CD14-positive monocyte (primary cell): Measurements from ENCODE around the gene SLC26A11. TPM values are rescaled to one million over a fixed set of nuclear protein-coding genes. Genes with fewer than 3 reads are reported as not detected.

Source experiments
- DNase-seq, 3 donors: peaks; one replicate each; pipeline ENCODE4 v3.0.0-alpha.2; 2011 to 2022
- H2AFZ ChIP-seq: 2 replicates; pipeline ENCODE4 v1.6.0; 2012; ENCODE audit warnings: mild to moderate bottlenecking, low read depth, low read length, inconsistent platforms; ENCODE audit not compliant: insufficient read depth, poor library complexity, severe bottlenecking
- H3K27ac ChIP-seq, 2 donors: 1 replicate in 1 of 2; 2 replicates in 1 of 2; pipeline ENCODE4 v1.5.1; 2012 to 2013; ENCODE audit warnings: low read length in 2 of 2, control low read depth in 1 of 2, inconsistent platforms in 1 of 2, low read depth in 1 of 2, mild to moderate bottlenecking in 1 of 2
- H3K27me3 ChIP-seq, 2 donors: one replicate each; pipeline versions ENCODE4 v1.6.0 to v1.6.1; 2011 to 2013; ENCODE audit warnings: low read length in 2 of 2; ENCODE audit not compliant: control insufficient read depth in 2 of 2, insufficient read depth in 2 of 2
- H3K36me3 ChIP-seq, 2 donors: replicated peaks in 1 of 2; 1 replicate in 1 of 2; 2 replicates in 1 of 2; pipeline versions ENCODE4 v1.5.1 to v1.6.1; 2012 to 2013; ENCODE audit warnings: low read length in 2 of 2, control low read depth in 1 of 2, inconsistent platforms in 1 of 2, mild to moderate bottlenecking in 1 of 2; ENCODE audit not compliant: insufficient read depth in 2 of 2, control insufficient read depth in 1 of 2
- H3K4me1 ChIP-seq, 2 donors: 1 replicate in 1 of 2; 2 replicates in 1 of 2; pipeline versions ENCODE4 v1.5.1 to v1.6.1; 2012 to 2013; ENCODE audit warnings: low read length in 2 of 2, control low read depth in 1 of 2, inconsistent platforms in 1 of 2, mild to moderate bottlenecking in 1 of 2, moderate library complexity in 1 of 2; ENCODE audit not compliant: insufficient read depth in 2 of 2, control insufficient read depth in 1 of 2
- H3K4me2 ChIP-seq: replicated peaks from 2 replicates; pipeline ENCODE3; 2012; ENCODE audit warnings: low read length, moderate library complexity, mild to moderate bottlenecking; ENCODE audit not compliant: poor library complexity, severe bottlenecking; ENCODE audit errors: extremely low read depth
- H3K4me3 ChIP-seq, 3 experiments: fragments of 200-600 bp in 1 of 3; sonication (generic) in 1 of 3; replicated peaks in 1 of 3; 1 replicate in 2 of 3; 2 replicates in 1 of 3; pipeline ENCODE4 v1.5.1; 2011 to 2013; ENCODE audit warnings: low read length in 3 of 3, mild to moderate bottlenecking in 3 of 3, control low read depth in 2 of 3, low read depth in 2 of 3, inconsistent platforms in 1 of 3, moderate library complexity in 1 of 3
- H3K79me2 ChIP-seq: 2 replicates; pipeline ENCODE4 v1.6.0; 2012; ENCODE audit warnings: mild to moderate bottlenecking, control low read depth, inconsistent platforms, low read length, moderate library complexity; ENCODE audit not compliant: insufficient read depth
- H3K9ac ChIP-seq: 2 replicates; pipeline ENCODE4 v1.6.0; 2017; ENCODE audit warnings: low read length, mild to moderate bottlenecking; ENCODE audit not compliant: insufficient read depth, poor library complexity, severe bottlenecking
- H3K9me3 ChIP-seq, 2 donors: replicated peaks in 1 of 2; 1 replicate in 1 of 2; 2 replicates in 1 of 2; pipeline versions ENCODE4 v1.5.1 to v1.6.1; 2012 to 2013; ENCODE audit warnings: low read length in 2 of 2, control low read depth in 1 of 2; ENCODE audit not compliant: control insufficient read depth in 1 of 2, insufficient read depth in 1 of 2
- H4K20me1 ChIP-seq: 2 replicates; pipeline ENCODE4 v1.6.0; 2012; ENCODE audit warnings: mild to moderate bottlenecking, low read length, control low read depth, moderate library complexity; ENCODE audit not compliant: insufficient read depth
- H3K27ac Mint-ChIP-seq, 7 donors: one replicate each; pipeline ENCODE4 v1.8.0; 2020; ENCODE audit warnings: mild to moderate bottlenecking in 7 of 7, mixed read lengths in 7 of 7, moderate library complexity in 6 of 7, inconsistent platforms in 2 of 7
- H3K27me3 Mint-ChIP-seq, 3 donors: one replicate each; pipeline ENCODE4 v1.8.0; 2021 to 2022; ENCODE audit warnings: low read depth in 3 of 3, mild to moderate bottlenecking in 3 of 3, mixed read lengths in 3 of 3, moderate library complexity in 3 of 3, inconsistent platforms in 1 of 3
- H3K36me3 Mint-ChIP-seq, 2 donors: one replicate each; pipeline ENCODE4 v1.8.0; 2020; ENCODE audit warnings: mixed read lengths in 2 of 2, inconsistent platforms in 1 of 2, mild to moderate bottlenecking in 1 of 2
- H3K4me1 Mint-ChIP-seq: one replicate; pipeline ENCODE4 v1.8.0; 2020; ENCODE audit warnings: mild to moderate bottlenecking, mixed read lengths
- H3K4me3 Mint-ChIP-seq, 2 donors: one replicate each; pipeline ENCODE4 v1.8.0; 2020; ENCODE audit warnings: mild to moderate bottlenecking in 2 of 2, mixed read lengths in 2 of 2, moderate library complexity in 1 of 2
- H3K9me3 Mint-ChIP-seq, 7 donors: one replicate each; pipeline ENCODE4 v1.8.0; 2020 to 2022; ENCODE audit warnings: mixed read lengths in 7 of 7, mild to moderate bottlenecking in 6 of 7, moderate library complexity in 6 of 7, inconsistent platforms in 2 of 7
- WGBS: methylation state at CpG from one replicate; pipeline ENCODE4 v1.1.5; 2013; ENCODE audit warnings: missing lambda C conversion rate; ENCODE audit not compliant: insufficient coverage; 5-methylcytosine and 5-hydroxymethylcytosine counted together
- intact Hi-C, 2 donors: fragments of 100-400 bp; cut with micrococcal nuclease; formaldehyde crosslinking; loops; one replicate each; pipeline versions ENCODE4 v1.15.0 to v1.15.1; 2023
- polyA plus RNA-seq, 3 donors: library from polyadenylated mRNA; depleted of rRNA in 1 of 3; unstranded in 2 of 3; stranded (reverse) in 1 of 3; fragments of 300-500 nt in 2 of 3; fragments of >200 nt in 1 of 3; fragmentation: Illumina TruSeq in 2 of 3; gene quantifications; 1 replicate in 2 of 3; 2 replicates in 1 of 3; pipeline ENCODE4 v1.2.3, GENCODE V29; 2012 to 2021
- TF ChIP-seq, protein P1 (sequence below): fragments of 200-600 bp; IDR thresholded peaks from one replicate; pipeline ENCODE4 v1.8.0; 2022; ENCODE audit warnings: antibody characterized with exemption, mild to moderate bottlenecking

Gene SLC26A11
- polyA plus RNA-seq, 3 donors = 1.8 to 29.7 (median 2.6) TPM

DNA sequence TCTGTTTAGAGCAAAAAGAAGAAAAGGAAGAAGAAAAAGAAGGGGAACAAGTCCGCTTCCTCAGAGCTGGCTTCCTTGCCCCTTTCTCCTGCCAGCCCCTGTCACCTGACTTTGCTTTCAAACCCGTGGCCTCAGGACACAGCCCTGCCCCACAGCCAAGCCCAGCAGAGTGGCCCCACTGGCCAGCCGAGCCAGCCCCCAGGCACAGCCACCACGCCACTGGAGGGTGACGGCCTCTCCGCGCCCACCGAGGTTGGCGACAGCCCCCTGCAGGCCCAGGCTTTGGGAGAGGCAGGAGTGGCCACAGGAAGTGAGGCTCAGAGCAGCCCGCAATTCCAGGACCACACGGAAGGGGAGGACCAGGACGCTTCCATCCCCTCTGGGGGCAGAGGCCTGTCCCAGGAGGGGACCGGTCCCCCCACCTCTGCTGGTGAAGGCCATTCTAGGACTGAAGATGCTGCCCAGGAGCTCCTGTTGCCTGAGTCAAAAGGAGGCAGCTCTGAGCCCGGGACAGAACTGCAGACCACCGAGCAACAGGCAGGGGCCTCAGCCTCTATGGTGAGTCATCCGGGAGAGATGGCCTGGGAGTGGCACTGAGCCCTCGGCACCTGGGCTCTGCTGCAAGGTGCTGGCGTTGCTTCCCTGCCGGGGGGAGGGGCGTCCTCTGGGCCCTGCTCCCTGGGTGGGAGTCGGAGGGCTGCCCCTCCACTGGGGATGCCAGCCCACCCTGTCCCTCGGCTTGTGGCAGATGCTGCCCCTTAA, 67.8 kb downstream of the SLC26A11 start:
- Histone ChIP-seq H3K4me3 (no peak overlapping the region), H3K79me2 (peaks cover 13% of the 10 kb centered on the region), H3K36me3 (peaks cover 69 to 92% of the 10 kb centered on the region in 2 donors), H3K4me2 (no peak overlapping the region), H3K9ac (peak overlapping the region; percentile 4), H4K20me1 (peaks cover 99% of the 10 kb centered on the region), H3K9me3 (no peaks in the 10 kb centered on the region), H2AFZ (no peak overlapping the region), H3K4me1 (peaks cover 13 to 27% of the 10 kb centered on the region in 2 donors), H3K27ac (peak overlapping the region in 1 of 2 donors; percentile 6), H3K27me3 (no peaks in the 10 kb centered on the region)
- Mint-ChIP-seq H3K27ac (peak overlapping the region in 5 of 7 donors; percentile 5 to 73 (median 64)), H3K4me1 (peaks cover 29% of the 10 kb centered on the region), H3K27me3 (peaks cover 0 to 2% (median 0%) of the 10 kb centered on the region in 3 donors), H3K9me3 (peaks cover 0 to 2% (median 0%) of the 10 kb centered on the region in 7 donors), H3K36me3 (peaks cover 57 to 91% of the 10 kb centered on the region in 2 donors), H3K4me3 (no peak overlapping the region)
- WGBS = 60% methylated on average over 17 of the region's 22 CpGs
- no peak for DNase-seq
- intact Hi-C loops = no loop called here
- TF ChIP-seq, protein P1, sequence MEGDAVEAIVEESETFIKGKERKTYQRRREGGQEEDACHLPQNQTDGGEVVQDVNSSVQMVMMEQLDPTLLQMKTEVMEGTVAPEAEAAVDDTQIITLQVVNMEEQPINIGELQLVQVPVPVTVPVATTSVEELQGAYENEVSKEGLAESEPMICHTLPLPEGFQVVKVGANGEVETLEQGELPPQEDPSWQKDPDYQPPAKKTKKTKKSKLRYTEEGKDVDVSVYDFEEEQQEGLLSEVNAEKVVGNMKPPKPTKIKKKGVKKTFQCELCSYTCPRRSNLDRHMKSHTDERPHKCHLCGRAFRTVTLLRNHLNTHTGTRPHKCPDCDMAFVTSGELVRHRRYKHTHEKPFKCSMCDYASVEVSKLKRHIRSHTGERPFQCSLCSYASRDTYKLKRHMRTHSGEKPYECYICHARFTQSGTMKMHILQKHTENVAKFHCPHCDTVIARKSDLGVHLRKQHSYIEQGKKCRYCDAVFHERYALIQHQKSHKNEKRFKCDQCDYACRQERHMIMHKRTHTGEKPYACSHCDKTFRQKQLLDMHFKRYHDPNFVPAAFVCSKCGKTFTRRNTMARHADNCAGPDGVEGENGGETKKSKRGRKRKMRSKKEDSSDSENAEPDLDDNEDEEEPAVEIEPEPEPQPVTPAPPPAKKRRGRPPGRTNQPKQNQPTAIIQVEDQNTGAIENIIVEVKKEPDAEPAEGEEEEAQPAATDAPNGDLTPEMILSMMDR = no peak

DNA sequence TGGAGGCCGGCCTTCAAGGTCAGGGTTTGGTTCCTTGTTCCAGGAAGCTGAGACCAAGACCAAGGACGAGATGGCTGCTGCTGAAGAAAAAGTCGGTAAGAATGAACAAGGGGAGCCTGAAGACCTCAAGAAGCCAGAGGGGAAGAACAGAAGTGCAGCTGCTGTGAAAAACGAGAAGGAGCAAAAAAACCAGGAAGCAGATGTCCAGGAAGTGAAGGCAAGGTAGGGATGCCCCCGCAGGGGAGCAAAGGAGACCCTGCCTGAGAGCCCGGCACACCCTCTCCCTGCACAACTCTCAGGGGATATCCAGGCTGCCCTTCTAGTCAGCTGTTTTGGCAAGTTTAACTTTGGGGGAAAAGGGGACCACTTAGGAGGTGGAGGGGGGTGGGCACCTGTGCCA, 69.4 kb downstream of the SLC26A11 start:
- H3K27ac Mint-ChIP-seq = peak overlapping the region in 6 of 7 donors; percentile 3 to 81 (median 71)
- no peak for DNase-seq
- H3K27me3 Mint-ChIP-seq = peaks cover 0 to 2% (median 0%) of the 10 kb centered on the region in 3 donors
- Histone ChIP-seq H3K9ac (no peak overlapping the region), H3K4me3 (no peak overlapping the region), H3K27ac (peak overlapping the region; percentile 7 to 61), H2AFZ (no peak overlapping the region), H3K4me2 (no peak overlapping the region), H3K9me3 (no peaks in the 10 kb centered on the region), H3K36me3 (peaks cover 77 to 93% of the 10 kb centered on the region in 2 donors), H3K27me3 (no peaks in the 10 kb centered on the region), H3K4me1 (peaks cover 13 to 27% of the 10 kb centered on the region in 2 donors), H4K20me1 (peaks cover 99% of the 10 kb centered on the region), H3K79me2 (peaks cover 2% of the 10 kb centered on the region)
- H3K4me3 Mint-ChIP-seq = no peak overlapping the region
- intact Hi-C loops = no loop called here
- H3K36me3 Mint-ChIP-seq = peaks cover 66 to 90% of the 10 kb centered on the region in 2 donors
- peaks cover 27% of the 10 kb centered on the region for H3K4me1 Mint-ChIP-seq
- H3K9me3 Mint-ChIP-seq = peaks cover 0 to 2% (median 0%) of the 10 kb centered on the region in 7 donors
- WGBS = 0% methylated on average over 5 of the region's 6 CpGs
- TF ChIP-seq, protein P1 = no peak
